A549 (cell line): Measurements from ENCODE around the gene FOXB2. TPM values are rescaled to one million over a fixed set of nuclear protein-coding genes. Genes with fewer than 3 reads are reported as not detected.

ENCODE experiments used
- ATAC-seq, 2 experiments: fragments of 200-7000 bp in 1 of 2; fragments of >200 bp in 1 of 2; cut with Nextera tagmentation in 1 of 2; cut with Tn5 transposase in 1 of 2; 3 replicates each; pipeline versions ENCODE4 v1.8.0 to v1.9.1; 2018 to 2020; ENCODE audit warnings: mild to moderate bottlenecking in 1 of 2, moderate library complexity in 1 of 2
- CTCF ChIA-PET: fragments of 300-600 bp; sonication (Branson Sonifier 250); formaldehyde crosslinking; extraction: SDS; loops from one replicate; lab custom pipeline; 2021; ENCODE audit warnings: antibody characterized with exemption, inconsistent platforms; lab: Yijun Ruan, JAX
- POLR2A ChIA-PET: fragments of 350-600 bp; formaldehyde crosslinking; extraction: SDS; loops from one replicate; lab custom pipeline; 2021; ENCODE audit warnings: antibody characterized with exemption, inconsistent platforms; lab: Yijun Ruan, JAX
- DNase-seq, 2 experiments: peaks; one replicate each; pipeline versions ENCODE4 v3.0.0 to v3.0.0-alpha.2; 2011 to 2016; ENCODE audit warnings: low read depth in 1 of 2, low spot score in 1 of 2
- FAIRE-seq: peaks from 2 replicates; lab custom pipeline; 2011; peaks lifted over from hg19 to GRCh38; lab: Jason Lieb, UNC
- H3K27ac ChIP-seq, 2 experiments: fragments of >200 bp; sonication (Bioruptor Twin); formaldehyde crosslinking; 3 replicates each; pipeline ENCODE4 v1.5.1; 2016 to 2017
- H3K4me1 ChIP-seq: fragments of >200 bp; sonication (Bioruptor Twin); formaldehyde crosslinking; 3 replicates; pipeline ENCODE4 v1.6.1; 2016
- H3K4me2 ChIP-seq: fragments of >200 bp; sonication (Bioruptor Twin); formaldehyde crosslinking; 3 replicates; pipeline ENCODE4 v1.6.1; 2016
- H3K4me3 ChIP-seq: fragments of >200 bp; sonication (Bioruptor Twin); formaldehyde crosslinking; 3 replicates; pipeline ENCODE4 v1.5.1; 2016
- H3K9me3 ChIP-seq: fragments of >200 bp; sonication (Bioruptor Twin); formaldehyde crosslinking; 3 replicates; pipeline ENCODE4 v1.6.1; 2016
- BHLHE40 ChIP-seq: IDR thresholded peaks from 2 replicates; pipeline ENCODE4 v1.6.1; 2012; ENCODE audit warnings: low read depth, low read length, inconsistent platforms
- CHD4 ChIP-seq: fragments of 200-600 bp; sonication (generic); IDR thresholded peaks from 2 replicates; pipeline ENCODE4 v1.6.1; 2016; ENCODE audit warnings: antibody characterized with exemption, mild to moderate bottlenecking, borderline replicate concordance
- EHMT2 ChIP-seq: fragments of 200-600 bp; sonication (generic); IDR thresholded peaks from 2 replicates; pipeline ENCODE4 v1.6.1; 2016; ENCODE audit warnings: antibody characterized with exemption, low read depth, mild to moderate bottlenecking, moderate library complexity
- ELK1 ChIP-seq: fragments of 150-350 bp; IDR thresholded peaks from 2 replicates; pipeline ENCODE4 v1.6.1; 2014; ENCODE audit warnings: low read depth, mild to moderate bottlenecking, low read length
- EP300 ChIP-seq, 2 experiments: fragments of >200 bp; sonication (Bioruptor Twin); formaldehyde crosslinking; IDR thresholded peaks; 2 replicates in 1 of 2; 3 replicates in 1 of 2; pipeline ENCODE4 v1.6.1; 2016 to 2017
- GATA3 ChIP-seq: IDR thresholded peaks from 2 replicates; pipeline ENCODE4 v1.6.1; 2012; ENCODE audit warnings: borderline replicate concordance
- HOXB13 ChIP-seq: fragments of 250-450 bp; sonication (Bioruptor Pico); IDR thresholded peaks from 2 replicates; pipeline ENCODE4 v1.5.0; 2020; ENCODE audit warnings: low read depth, mild to moderate bottlenecking, moderate library complexity
- KDM1A ChIP-seq: fragments of 200-600 bp; sonication (generic); IDR thresholded peaks from 2 replicates; pipeline ENCODE4 v1.6.1; 2016; ENCODE audit warnings: low read depth, mild to moderate bottlenecking
- KDM5A ChIP-seq: fragments of 200-600 bp; sonication (generic); IDR thresholded peaks from 2 replicates; pipeline ENCODE4 v1.6.1; 2016; ENCODE audit warnings: antibody characterized with exemption, mild to moderate bottlenecking
- MAFK ChIP-seq: fragments of 450-650 bp; IDR thresholded peaks from 2 replicates; pipeline ENCODE4 v1.6.1; 2014; ENCODE audit not compliant: partially characterized antibody
- MAZ ChIP-seq: fragments of 150-350 bp; IDR thresholded peaks from 2 replicates; pipeline ENCODE4 v1.6.1; 2014; ENCODE audit warnings: antibody characterized with exemption, low read depth, low read length, borderline replicate concordance
- PBX3 ChIP-seq: IDR thresholded peaks from 2 replicates; pipeline ENCODE4 v1.6.1; 2012
- POLR2A ChIP-seq: IDR thresholded peaks from 2 replicates; pipeline ENCODE4 v1.6.1; 2012; ENCODE audit warnings: mild to moderate bottlenecking, low read length
- RAD21 ChIP-seq, 2 experiments: fragments of >200 bp in 1 of 2; sonication (Bioruptor Twin) in 1 of 2; formaldehyde crosslinking in 1 of 2; IDR thresholded peaks in 1 of 2; conservative IDR thresholded peaks in 1 of 2; 2 replicates in 1 of 2; 3 replicates in 1 of 2; pipeline ENCODE4 v1.6.1; 2012 to 2018; ENCODE audit warnings: inconsistent platforms in 1 of 2
- RFX5 ChIP-seq: fragments of 450-650 bp; IDR thresholded peaks from 2 replicates; pipeline ENCODE4 v1.7.1; 2014; ENCODE audit warnings: antibody characterized with exemption, mild to moderate bottlenecking, moderate library complexity
- RNF2 ChIP-seq: fragments of 200-600 bp; sonication (generic); IDR thresholded peaks from 2 replicates; pipeline ENCODE4 v1.6.1; 2016; ENCODE audit warnings: low read depth, mild to moderate bottlenecking, antibody characterized with exemption, moderate library complexity, borderline replicate concordance
- SMC3 ChIP-seq: fragments of >200 bp; sonication (Bioruptor Twin); formaldehyde crosslinking; IDR thresholded peaks from 3 replicates; pipeline ENCODE4 v1.6.1; 2018; ENCODE audit warnings: inconsistent platforms
- SREBF2 ChIP-seq: fragments of 450-650 bp; IDR thresholded peaks from 2 replicates; pipeline ENCODE4 v1.6.1; 2014; ENCODE audit warnings: mild to moderate bottlenecking, moderate library complexity
- TFCP2L1 ChIP-seq: fragments of 250-450 bp; sonication (Bioruptor Pico); IDR thresholded peaks from 2 replicates; pipeline ENCODE4 v1.5.0; 2021; ENCODE audit warnings: mild to moderate bottlenecking
- ZC3H11A ChIP-seq: fragments of 450-650 bp; IDR thresholded peaks from 2 replicates; pipeline ENCODE4 v1.6.1; 2014; ENCODE audit warnings: antibody characterized with exemption, mild to moderate bottlenecking
- ZFP36 ChIP-seq: fragments of 450-650 bp; IDR thresholded peaks from 2 replicates; pipeline ENCODE4 v1.6.1; 2014; ENCODE audit warnings: borderline replicate concordance; ENCODE audit not compliant: partially characterized antibody
- ZNF302 ChIP-seq: fragments of 250-450 bp; sonication (Bioruptor Pico); IDR thresholded peaks from 2 replicates; pipeline ENCODE4 v1.9.0; 2021; ENCODE audit warnings: inconsistent platforms, mild to moderate bottlenecking, moderate library complexity
- WGBS: methylation state at CpG from one replicate; pipeline ENCODE4 v1.1.6; 2017; ENCODE audit errors: missing lambda C conversion rate; 5-methylcytosine and 5-hydroxymethylcytosine counted together
- polyA plus RNA-seq, 4 experiments: library from polyadenylated mRNA; depleted of rRNA in 3 of 4; stranded (reverse); fragments of >200 nt; fragmentation: RNase III in 1 of 4; extraction: RNeasy Plus Mini Kit Qiagen cat#74134 plus additional on column Dnase treatment in 1 of 4; gene quantifications; 2 replicates in 3 of 4; 3 replicates in 1 of 4; pipeline ENCODE4 v1.2.3, GENCODE V29; 2011 to 2017
- TF ChIP-seq, protein P1 (sequence below): fragments of 200-600 bp; sonication (generic); IDR thresholded peaks from 2 replicates; pipeline ENCODE4 v1.6.1; 2016; ENCODE audit warnings: antibody characterized with exemption, mild to moderate bottlenecking, moderate library complexity
- TF ChIP-seq, protein P2 (sequence below): IDR thresholded peaks from 2 replicates; pipeline ENCODE4 v1.6.1; 2012; ENCODE audit warnings: low read depth, borderline replicate concordance

FOXB2 gene
- polyA plus RNA-seq, 2 of the 4 experiments (the other 2 are of a cell fraction), result not detected

- no peak for DNase-seq
- 34% methylated on average over 43 of the region's 46 CpGs for WGBS
- peak overlapping the region; percentile 27; the same call in 1 of the 3 replicates for H3K4me3 ChIP-seq
- no peaks in the 10 kb centered on the region for H3K9me3 ChIP-seq
- CTCF ChIA-PET, result interaction anchor here (0.6 to 3.9 kb wide), 10 partner anchors 11 to 203 kb away, joined by 3 to 22 read pairs (median 5); no protein-coding TSS in a partner anchor
- POLR2A ChIA-PET, result no interaction called here
- no peak for ATAC-seq
- no peak for FAIRE-seq
- peak overlapping the region; percentile 73 for H3K4me2 ChIP-seq
- no peak for TF ChIP-seq RAD21 (conservative IDR thresholded peaks at IDR 0.05 in 1 of 2, IDR thresholded peaks at IDR 0.05 in 1 of 2)
- no peak for TF ChIP-seq EP300 (IDR thresholded peaks at IDR 0.05)
- no peak for TF ChIP-seq CHD4
- TF ChIP-seq MAFK, result no peak
- no peak for TF ChIP-seq SMC3
- no peak for TF ChIP-seq BHLHE40
- TF ChIP-seq GATA3, result no peak
- TF ChIP-seq HOXB13 (CRISPR knock-in tag), result no peak
- no peak for TF ChIP-seq KDM1A
- TF ChIP-seq ZC3H11A, result no peak
- no peak for TF ChIP-seq KDM5A
- no peak for TF ChIP-seq POLR2A
- peaks cover 31% of the 10 kb centered on the region; the same call in 2 of the 3 replicates for H3K4me1 ChIP-seq
- no peak overlapping the region for H3K27ac ChIP-seq
Measured at GRCh38 chr9:77013932-77014596, 5.4 kb upstream of the FOXB2 start.

DNA sequence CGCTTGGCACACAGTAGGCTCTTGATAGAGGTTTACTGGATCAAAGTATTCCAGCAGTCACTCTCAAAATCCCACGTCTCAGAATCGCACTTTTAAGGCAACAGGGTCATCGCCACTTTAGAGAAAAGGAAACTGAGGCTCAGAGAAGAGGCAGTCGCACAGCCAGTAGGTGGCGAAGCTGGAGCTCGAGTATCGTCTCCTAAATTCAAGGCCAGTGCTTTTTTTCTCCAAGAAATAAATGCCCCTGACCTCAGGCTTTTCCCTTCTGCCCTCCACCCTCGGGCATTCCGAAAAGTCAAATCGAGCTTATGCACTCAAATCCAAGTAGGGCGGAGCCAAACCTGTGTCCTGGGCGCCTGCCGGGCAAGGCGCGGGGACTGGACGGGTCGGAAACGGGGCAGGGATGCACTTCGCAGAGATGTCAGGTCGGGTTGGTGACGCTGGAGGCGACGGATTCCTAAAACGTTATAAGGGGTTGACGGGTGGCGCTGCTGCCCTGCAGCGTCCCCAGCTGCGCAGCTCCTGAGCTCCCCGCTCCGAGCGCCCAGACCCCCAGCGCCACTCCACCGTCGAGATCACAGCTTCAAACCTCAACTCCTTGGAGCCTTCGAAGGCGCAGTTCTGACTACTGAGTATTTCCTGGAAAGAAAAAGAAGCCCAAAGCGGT, 4.7 kb upstream of the FOXB2 start:
- CTCF ChIA-PET, result interaction anchor here (0.6 to 3.9 kb wide), 13 partner anchors 10 to 203 kb away, joined by 3 to 22 read pairs (median 4); no protein-coding TSS in a partner anchor
- Histone ChIP-seq H3K4me2 (peak overlapping the region; percentile 73), H3K4me1 (peaks cover 35% of the 10 kb centered on the region; the same call in 2 of the 3 replicates), H3K27ac (no peak overlapping the region), H3K9me3 (no peaks in the 10 kb centered on the region), H3K4me3 (peak overlapping the region; percentile 27; the same call in 1 of the 3 replicates)
- WGBS, result 7% methylated on average over 28 of the region's 38 CpGs
- POLR2A ChIA-PET, result no interaction called here
- FAIRE-seq (no peak), DNase-seq (no peak)
- TF ChIP-seq PBX3 (no peak), SREBF2 (no peak), RAD21 (conservative IDR thresholded peaks at IDR 0.05 in 1 of 2, IDR thresholded peaks at IDR 0.05 in 1 of 2) (peak; percentile 13 to 27; a peak in 1 of 5 replicates), TFCP2L1 (CRISPR knock-in tag) (no peak), ZC3H11A (no peak)
- TF ChIP-seq, all 56 proteins: peak for 1
- peak in 1 of 2 experiments; percentile 3; a peak in 1 of 6 replicates for ATAC-seq

DNA sequence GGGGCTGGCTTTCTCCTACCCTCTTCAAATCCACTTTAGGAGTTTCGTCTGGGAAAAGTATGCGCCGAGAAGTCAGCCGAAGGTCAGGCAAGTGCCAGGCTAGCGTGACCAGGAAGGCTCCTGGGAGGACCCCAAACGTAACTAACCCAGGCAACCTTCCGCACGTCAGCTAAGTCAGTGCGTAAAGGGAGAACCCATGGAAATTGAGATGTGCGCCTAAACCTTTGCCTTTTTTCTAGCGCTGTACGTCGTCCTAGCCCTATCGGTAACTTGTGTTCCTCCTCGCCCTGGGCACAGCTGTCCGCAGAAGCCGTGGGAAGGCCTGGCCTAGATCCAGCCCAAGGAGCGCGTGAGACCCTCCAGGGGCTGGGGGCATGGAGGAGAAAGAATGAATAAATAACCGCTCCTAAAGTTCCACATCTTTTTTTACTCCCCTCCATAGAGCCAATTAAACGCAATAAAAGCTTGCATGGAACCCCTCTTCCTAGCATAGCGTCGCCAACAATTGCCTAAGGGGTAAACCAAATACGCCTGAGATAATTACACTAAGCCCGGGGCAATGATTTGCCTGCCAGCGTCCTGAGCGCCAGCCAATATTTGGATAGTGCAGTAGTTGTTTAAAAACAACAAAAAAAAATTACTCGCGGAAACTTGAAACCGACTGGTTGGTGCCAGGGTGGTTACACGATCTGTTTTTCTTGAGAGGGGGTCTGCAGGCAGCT, 4.0 kb upstream of the FOXB2 start:
- ATAC-seq (no peak), DNase-seq (no peak), FAIRE-seq (no peak)
- Histone ChIP-seq H3K4me2 (peak overlapping the region; percentile 73), H3K4me1 (peaks cover 42% of the 10 kb centered on the region; the same call in 2 of the 3 replicates), H3K9me3 (no peaks in the 10 kb centered on the region), H3K4me3 (peak overlapping the region; percentile 32), H3K27ac (no peak overlapping the region)
- POLR2A ChIA-PET, result interaction anchor here (0.6 kb wide), 1 partner anchor 130 kb away, joined by 3 read pairs; no protein-coding TSS in a partner anchor
- CTCF ChIA-PET, result interaction anchor here (0.7 to 3.9 kb wide), 12 partner anchors 10 to 204 kb away, joined by 3 to 22 read pairs (median 5); no protein-coding TSS in a partner anchor
- 21% methylated on average over 31 of the region's 31 CpGs for WGBS
- TF ChIP-seq ZNF302 (no peak), MAZ (no peak), SMC3 (no peak), EHMT2 (no peak), RFX5 (no peak), POLR2A (no peak), ELK1 (no peak), ZFP36 (no peak), RNF2 (no peak)
- TF ChIP-seq, protein P1, sequence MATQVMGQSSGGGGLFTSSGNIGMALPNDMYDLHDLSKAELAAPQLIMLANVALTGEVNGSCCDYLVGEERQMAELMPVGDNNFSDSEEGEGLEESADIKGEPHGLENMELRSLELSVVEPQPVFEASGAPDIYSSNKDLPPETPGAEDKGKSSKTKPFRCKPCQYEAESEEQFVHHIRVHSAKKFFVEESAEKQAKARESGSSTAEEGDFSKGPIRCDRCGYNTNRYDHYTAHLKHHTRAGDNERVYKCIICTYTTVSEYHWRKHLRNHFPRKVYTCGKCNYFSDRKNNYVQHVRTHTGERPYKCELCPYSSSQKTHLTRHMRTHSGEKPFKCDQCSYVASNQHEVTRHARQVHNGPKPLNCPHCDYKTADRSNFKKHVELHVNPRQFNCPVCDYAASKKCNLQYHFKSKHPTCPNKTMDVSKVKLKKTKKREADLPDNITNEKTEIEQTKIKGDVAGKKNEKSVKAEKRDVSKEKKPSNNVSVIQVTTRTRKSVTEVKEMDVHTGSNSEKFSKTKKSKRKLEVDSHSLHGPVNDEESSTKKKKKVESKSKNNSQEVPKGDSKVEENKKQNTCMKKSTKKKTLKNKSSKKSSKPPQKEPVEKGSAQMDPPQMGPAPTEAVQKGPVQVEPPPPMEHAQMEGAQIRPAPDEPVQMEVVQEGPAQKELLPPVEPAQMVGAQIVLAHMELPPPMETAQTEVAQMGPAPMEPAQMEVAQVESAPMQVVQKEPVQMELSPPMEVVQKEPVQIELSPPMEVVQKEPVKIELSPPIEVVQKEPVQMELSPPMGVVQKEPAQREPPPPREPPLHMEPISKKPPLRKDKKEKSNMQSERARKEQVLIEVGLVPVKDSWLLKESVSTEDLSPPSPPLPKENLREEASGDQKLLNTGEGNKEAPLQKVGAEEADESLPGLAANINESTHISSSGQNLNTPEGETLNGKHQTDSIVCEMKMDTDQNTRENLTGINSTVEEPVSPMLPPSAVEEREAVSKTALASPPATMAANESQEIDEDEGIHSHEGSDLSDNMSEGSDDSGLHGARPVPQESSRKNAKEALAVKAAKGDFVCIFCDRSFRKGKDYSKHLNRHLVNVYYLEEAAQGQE, result no peak
- TF ChIP-seq, protein P2, sequence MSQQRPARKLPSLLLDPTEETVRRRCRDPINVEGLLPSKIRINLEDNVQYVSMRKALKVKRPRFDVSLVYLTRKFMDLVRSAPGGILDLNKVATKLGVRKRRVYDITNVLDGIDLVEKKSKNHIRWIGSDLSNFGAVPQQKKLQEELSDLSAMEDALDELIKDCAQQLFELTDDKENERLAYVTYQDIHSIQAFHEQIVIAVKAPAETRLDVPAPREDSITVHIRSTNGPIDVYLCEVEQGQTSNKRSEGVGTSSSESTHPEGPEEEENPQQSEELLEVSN, result no peak
